Panc1 (cell line): ENCODE results near the gene CYP27B1. TPM values are rescaled to one million over a fixed set of nuclear protein-coding genes. Genes with fewer than 3 reads are reported as not detected.

ENCODE experiments used
- ATAC-seq: fragments of 200-7000 bp; cut with Tn5 transposase; 2 replicates; pipeline ENCODE4 v1.9.1; 2020; ENCODE audit warnings: mild to moderate bottlenecking, moderate library complexity
- BruUV-seq: library from RNA; stranded (reverse); fragments of 400-500 nt; replicated peaks from 2 replicates; lab custom pipeline; 2021; lab: Mats Ljungman, UMichigan
- CTCF ChIA-PET: fragments of 300-600 bp; sonication (Branson Sonifier 250); formaldehyde crosslinking; loops from one replicate; lab custom pipeline; 2022; ENCODE audit warnings: antibody characterized with exemption; lab: Charles Lee
- POLR2A ChIA-PET: fragments of 300-600 bp; sonication (Branson Sonifier 250); formaldehyde crosslinking; loops from one replicate; lab custom pipeline; 2022; ENCODE audit warnings: antibody characterized with exemption; lab: Charles Lee
- DNase-seq: peaks from one replicate; pipeline ENCODE4 v3.0.0-alpha.2; 2010; ENCODE audit warnings: low read depth, low spot score
- H3K27ac ChIP-seq: 2 replicates; pipeline ENCODE4 v1.5.1; 2011; ENCODE audit warnings: mild to moderate bottlenecking, low read length, inconsistent platforms
- H3K27me3 ChIP-seq: fragments of 200-500 bp; sonication (Bioruptor generic); 2 replicates; pipeline ENCODE4 v1.6.0; 2014; ENCODE audit warnings: low read length, inconsistent platforms; ENCODE audit not compliant: control insufficient read depth, insufficient read depth
- H3K36me3 ChIP-seq: fragments of 200-500 bp; sonication (Bioruptor generic); 2 replicates; pipeline ENCODE4 v1.5.1; 2014; ENCODE audit warnings: inconsistent platforms, mild to moderate bottlenecking, low read length, moderate library complexity; ENCODE audit not compliant: control insufficient read depth, insufficient read depth
- H3K4me1 ChIP-seq: 2 replicates; pipeline ENCODE4 v1.5.1; 2011; ENCODE audit warnings: inconsistent platforms, mild to moderate bottlenecking, low read length, moderate library complexity; ENCODE audit not compliant: control insufficient read depth, insufficient read depth
- H3K4me3 ChIP-seq, 2 experiments: 2 replicates each; pipeline ENCODE4 v1.5.1; 2011 to 2012; ENCODE audit warnings: low read depth in 2 of 2, low read length in 2 of 2, mild to moderate bottlenecking in 2 of 2, inconsistent platforms in 1 of 2, moderate library complexity in 1 of 2
- H3K9me3 ChIP-seq: fragments of 200-500 bp; sonication (Bioruptor generic); 2 replicates; pipeline ENCODE4 v1.5.1; 2014; ENCODE audit warnings: low read depth, mild to moderate bottlenecking, inconsistent platforms, low read length, moderate library complexity; ENCODE audit not compliant: control insufficient read depth, insufficient read depth
- CTCF ChIP-seq: fragments of 450-650 bp; IDR thresholded peaks from 2 replicates; pipeline ENCODE4 v1.5.1; 2017; ENCODE audit warnings: mild to moderate bottlenecking
- POLR2AphosphoS5 ChIP-seq: IDR thresholded peaks from 2 replicates; pipeline ENCODE4 v1.6.1; 2012; ENCODE audit warnings: mild to moderate bottlenecking, low read depth, low read length, moderate library complexity
- REST ChIP-seq, 2 experiments: IDR thresholded peaks; 2 replicates each; pipeline ENCODE4 v1.6.1; 2011 to 2012; ENCODE audit warnings: low read depth in 2 of 2, control low read depth in 1 of 2, low read length in 1 of 2, mild to moderate bottlenecking in 1 of 2, moderate library complexity in 1 of 2; ENCODE audit not compliant: insufficient read depth in 1 of 2
- SIN3A ChIP-seq: IDR thresholded peaks from 2 replicates; pipeline ENCODE4 v1.6.1; 2012; ENCODE audit warnings: low read depth, mild to moderate bottlenecking, low read length, moderate library complexity, borderline replicate concordance; ENCODE audit not compliant: insufficient read depth
- in situ Hi-C: cut with HindIII; loops from 2 replicates; pipeline ENCODE4 v1.10.0; 2016; ENCODE audit warnings: low sequenced_read_pairs, low pct_unique_long_range_greater_than_20kb
- intact Hi-C: fragments of 100-400 bp; cut with micrococcal nuclease; formaldehyde crosslinking; loops from one replicate; pipeline ENCODE4 v1.10.0; 2022; ENCODE audit not compliant: unreplicated experiment
- total RNA-seq: library from RNA; stranded (reverse); gene quantifications from one replicate; pipeline ENCODE4 v1.2.1, GENCODE V29; 2021; ENCODE audit not compliant: unreplicated experiment

The CYP27B1 gene
- total RNA-seq, 1 experiment from 2014 or later = 4.0 TPM

GRCh38 chr12:57771236-57771872, 4.5 kb upstream of the CYP27B1 start:
- Histone ChIP-seq H3K9me3 (no peaks in the 10 kb centered on the region), H3K4me3 (peak overlapping the region; percentile 81 to 94), H3K36me3 (peaks cover 2% of the 10 kb centered on the region; the same call in 1 of the 2 replicates), H3K27ac (peak overlapping the region; percentile 96), H3K27me3 (no peaks in the 10 kb centered on the region), H3K4me1 (peaks cover 16% of the 10 kb centered on the region)
- ATAC-seq (peak; percentile 87), DNase-seq (no peak)
- in situ Hi-C loops = no loop called here
- intact Hi-C loops = no loop called here
- TSS peak; percentile 88 for BruUV-seq
- TF ChIP-seq CTCF (no peak), REST (IDR thresholded peaks at IDR 0.05; ENCODE audit: insufficient read depth in 1 of 2, low read depth in 2 of 2, low read length in 1 of 2) (no peak), SIN3A (no peak)
- POLR2A ChIA-PET = interaction anchor here (0.6 to 0.7 kb wide), 2 partner anchors 15 to 134 kb away, joined by 9 to 12 read pairs; no protein-coding TSS in a partner anchor
- CTCF ChIA-PET = no interaction called here

- ChIA-PET CTCF (no interaction called here), POLR2A (interaction anchor here (0.7 kb wide), 1 partner anchor 15 kb away, joined by 12 read pairs; no protein-coding TSS in a partner anchor)
These were observed 3.9 kb upstream of the CYP27B1 start for GRCh38 chr12:57770734-57771133.

More at GRCh38 chr12:57770734-57771133, 3.9 kb upstream of the CYP27B1 start:
- in situ Hi-C loops = no loop called here
- DNase-seq (no peak), ATAC-seq (no peak)
- peaks cover 2% of the 10 kb centered on the region; the same call in 1 of the 2 replicates for H3K36me3 ChIP-seq
- intact Hi-C loops = no loop called here
- no peak for TF ChIP-seq CTCF
- TF ChIP-seq SIN3A = no peak
- TF ChIP-seq POLR2AphosphoS5 = no peak
- BruUV-seq = no TSS peak
- H3K4me3 ChIP-seq = peak overlapping the region; percentile 81 to 94; a peak in 3 of 4 replicates
- H3K4me1 ChIP-seq = peaks cover 16% of the 10 kb centered on the region
- H3K27ac ChIP-seq = peak overlapping the region; percentile 96
- no peaks in the 10 kb centered on the region for H3K9me3 ChIP-seq
- no peaks in the 10 kb centered on the region for H3K27me3 ChIP-seq
